K562 (cell line): Measurements from ENCODE around the gene LSS. TPM values are rescaled to one million over a fixed set of nuclear protein-coding genes. Genes with fewer than 3 reads are reported as not detected.

ENCODE experiments used
- ATAC-seq: fragments of 200-7000 bp; cut with Tn5 transposase; 3 replicates; pipeline ENCODE4 v1.9.1; 2020; ENCODE audit warnings: moderate library complexity
- BruUV-seq: library from RNA; stranded (reverse); fragments of 400-500 nt; replicated peaks from 2 replicates; lab custom pipeline; 2021; lab: Mats Ljungman, UMichigan
- CTCF ChIA-PET: fragments of 300-600 bp; formaldehyde crosslinking; extraction: SDS; loops from one replicate; lab custom pipeline; 2021; ENCODE audit warnings: low intra/inter-chr PET ratio; lab: Yijun Ruan, JAX
- POLR2A ChIA-PET: fragments of 300-600, 350-650 bp; sonication (Branson Sonifier 250); formaldehyde crosslinking; extraction: SDS; loops from one replicate; lab custom pipeline; 2021; ENCODE audit warnings: antibody characterized with exemption, inconsistent platforms; lab: Yijun Ruan, JAX
- DNase-seq, 4 experiments: peaks; one replicate each; pipeline versions ENCODE4 v3.0.0 to v3.0.0-alpha.2; 2011 to 2018; ENCODE audit warnings: low spot score in 3 of 4, mixed read lengths in 3 of 4; ENCODE audit errors: extremely low read depth in 1 of 4
- FAIRE-seq: peaks from 2 replicates; lab custom pipeline; 2011; peaks lifted over from hg19 to GRCh38; lab: Jason Lieb, UNC
- H2AFZ ChIP-seq: 2 replicates; pipeline ENCODE4 v1.6.0; 2011; ENCODE audit warnings: low read depth, low read length, control low read depth, inconsistent platforms
- H3K27ac ChIP-seq: fragments of 200-600 bp; 3 replicates; pipeline ENCODE4 v1.8.0; 2011; ENCODE audit warnings: low read depth, mild to moderate bottlenecking, control low read depth, inconsistent platforms, low read length, moderate library complexity, mixed read lengths; ENCODE audit errors: extremely low read depth
- H3K27me3 ChIP-seq, 2 experiments: fragments of 300-600 bp in 1 of 2; 2 replicates in 1 of 2; 3 replicates in 1 of 2; pipeline versions ENCODE4 v1.6.0 to v1.8.0; 2011; ENCODE audit warnings: inconsistent platforms in 2 of 2, low read length in 2 of 2, mild to moderate bottlenecking in 1 of 2, mixed read lengths in 1 of 2, moderate library complexity in 1 of 2; ENCODE audit not compliant: control insufficient read depth in 2 of 2, insufficient read depth in 2 of 2
- H3K36me3 ChIP-seq: fragments of 300-600 bp; 3 replicates; pipeline ENCODE4 v1.8.0; 2011; ENCODE audit warnings: mild to moderate bottlenecking, low read length, inconsistent platforms; ENCODE audit not compliant: control insufficient read depth, insufficient read depth
- H3K4me1 ChIP-seq, 2 experiments: fragments of 200-600 bp in 1 of 2; replicated peaks in 1 of 2; 2 replicates in 1 of 2; 3 replicates in 1 of 2; pipeline versions ENCODE4 v1.5.1 to v1.8.0; 2011; ENCODE audit warnings: inconsistent platforms in 2 of 2, low read length in 2 of 2, mild to moderate bottlenecking in 1 of 2, mixed read lengths in 1 of 2, moderate library complexity in 1 of 2; ENCODE audit not compliant: control insufficient read depth in 2 of 2, insufficient read depth in 2 of 2
- H3K4me2 ChIP-seq: 2 replicates; pipeline ENCODE4 v1.6.1; 2011; ENCODE audit warnings: low read length, control low read depth, inconsistent platforms, mixed read lengths; ENCODE audit not compliant: insufficient read depth
- H3K4me3 ChIP-seq: fragments of 200-600 bp; sonication (generic), shearing (Covaris generic); 2 replicates; pipeline ENCODE4 v1.5.1; 2016; ENCODE audit warnings: control low read depth, inconsistent platforms
- H3K79me2 ChIP-seq: fragments of 200-600 bp; 3 replicates; pipeline ENCODE4 v1.8.0; 2011; ENCODE audit warnings: low read length, inconsistent platforms; ENCODE audit not compliant: control insufficient read depth, insufficient read depth
- H3K9ac ChIP-seq, 2 experiments: 2 replicates each; pipeline versions ENCODE4 v1.6.0 to v1.6.1; 2011; ENCODE audit warnings: low read depth in 2 of 2, low read length in 2 of 2, control low read depth in 1 of 2, inconsistent platforms in 1 of 2, mild to moderate bottlenecking in 1 of 2, mixed read lengths in 1 of 2; ENCODE audit not compliant: insufficient read depth in 1 of 2
- H3K9me1 ChIP-seq: one replicate; pipeline ENCODE4 v1.6.0; 2011; ENCODE audit warnings: inconsistent platforms, mild to moderate bottlenecking, low read length, moderate library complexity; ENCODE audit not compliant: control insufficient read depth, insufficient read depth
- H3K9me3 ChIP-seq: replicated peaks from 2 replicates; pipeline ENCODE4 v1.5.1; 2011; ENCODE audit warnings: low read depth, low read length, inconsistent platforms; ENCODE audit not compliant: control insufficient read depth, insufficient read depth
- H4K20me1 ChIP-seq: replicated peaks from 2 replicates; pipeline ENCODE4 v1.6.1; 2011; ENCODE audit warnings: low read length, inconsistent platforms, mixed read lengths; ENCODE audit not compliant: control insufficient read depth, insufficient read depth
- MAX ChIP-seq: sonication (generic); formaldehyde crosslinking; IDR thresholded peaks from 2 replicates; pipeline ENCODE4 v1.9.0; 2022; ENCODE audit warnings: mild to moderate bottlenecking, missing genetic modification reagents
- SMAD4 ChIP-seq: fragments of 250-450 bp; sonication (Bioruptor Pico); conservative IDR thresholded peaks from 2 replicates; pipeline ENCODE4 v1.8.0; 2021; ENCODE audit warnings: inconsistent platforms, mild to moderate bottlenecking, moderate library complexity
- ZFX ChIP-seq: sonication (generic); formaldehyde crosslinking; IDR thresholded peaks from 2 replicates; pipeline ENCODE4 v1.8.0; 2022; ENCODE audit warnings: mild to moderate bottlenecking, missing genetic modification reagents, moderate library complexity
- ZNF511 ChIP-seq: sonication (generic); formaldehyde crosslinking; IDR thresholded peaks from 2 replicates; pipeline ENCODE4 v1.8.0; 2022; ENCODE audit warnings: mild to moderate bottlenecking, missing genetic modification reagents
- WGBS: fragments of 100-300 bp; shearing (Covaris generic); methylation state at CpG from one replicate; pipeline ENCODE4 v1.1.6; 2016; ENCODE audit warnings: low coverage, mixed read lengths; ENCODE audit not compliant: insufficient coverage; ENCODE audit errors: missing lambda C conversion rate; 5-methylcytosine and 5-hydroxymethylcytosine counted together
- in situ Hi-C: fragments of 300-500 bp; cut with MboI; formaldehyde crosslinking; loops from 4 replicates; pipeline ENCODE4 v1.15.0; 2018; ENCODE audit warnings: inconsistent platforms, mixed read lengths
- intact Hi-C: fragments of 100-400 bp; cut with micrococcal nuclease; formaldehyde crosslinking; loops from 2 replicates; pipeline ENCODE4 v1.14.2; 2022
- polyA plus RNA-seq, 8 experiments: library from polyadenylated mRNA; depleted of rRNA in 4 of 8; stranded (reverse) in 5 of 8; unstranded in 3 of 8; fragments of >200 nt; fragmentation: Nextera tagmentation in 2 of 8; fragmentation: Illumina TruSeq in 1 of 8; extraction: Ambion mirVana in 2 of 8; extraction: Trizol in 1 of 8; gene quantifications; 2 replicates each; pipeline versions ENCODE4 v1.2.1 to v1.2.3, GENCODE V29; 2011 to 2014; ENCODE audit warnings: inconsistent platforms in 1 of 8, missing spikeins in 1 of 8
- total RNA-seq, 7 experiments: library from RNA; depleted of rRNA in 6 of 7; stranded (reverse); fragments of >200 nt in 6 of 7; fragmentation: Illumina TruSeq in 2 of 7; extraction: Trizol in 2 of 7; gene quantifications; 2 replicates each; pipeline versions ENCODE4 v1.2.1 to v1.2.3, GENCODE V29; 2011 to 2021; ENCODE audit warnings: low replicate concordance in 1 of 7

The LSS gene
- total and polyA plus RNA-seq, 9 of the 15 experiments (the other 6 are each of a cell fraction or from before 2014, with no cell fraction given): 2.2 to 89.5 (median 37.4) TPM

- peak; percentile 31 for TF ChIP-seq ZFX (CRISPR knock-in tag)
- peak; percentile 23 for TF ChIP-seq MAX (CRISPR knock-in tag)
- 0 out of 2 replicates have a peak, but pooled peaks have one; percentile 16 for TF ChIP-seq ZNF511 (CRISPR knock-in tag)
- no peak for TF ChIP-seq SMAD4 (CRISPR knock-in tag)
- CTCF ChIA-PET: interaction anchor here (0.6 kb wide), 1 partner anchor 309 kb away, joined by 3 read pairs; no protein-coding TSS in a partner anchor
- no peak for FAIRE-seq
These were observed 46.5 kb downstream of the LSS start for GRCh38 chr21:46181953-46182547.

More at GRCh38 chr21:46181953-46182547, 46.5 kb downstream of the LSS start:
- no peaks in the 10 kb centered on the region for H3K27me3 ChIP-seq
- peaks cover 30% of the 10 kb centered on the region; the same call in 1 of the 3 replicates for H3K36me3 ChIP-seq
- BruUV-seq: no TSS peak
- no peaks in the 10 kb centered on the region for H4K20me1 ChIP-seq
- peaks cover 45 to 71% of the 10 kb centered on the region in 2 experiments for H3K4me1 ChIP-seq
- WGBS: 70% methylated on average over 14 of the region's 16 CpGs
- H3K9ac ChIP-seq: peak overlapping the region in 1 of 2 experiments; percentile 89; a peak in 2 of 4 replicates
- peaks cover 64% of the 10 kb centered on the region for H3K79me2 ChIP-seq
- no peak overlapping the region for H3K4me2 ChIP-seq
- peaks cover 5% of the 10 kb centered on the region for H3K9me1 ChIP-seq
- POLR2A ChIA-PET: interaction anchor here (0.6 to 1.8 kb wide), 6 partner anchors 9 to 257 kb away, joined by 3 to 5 read pairs (median 3); no protein-coding TSS in a partner anchor
- no peak for DNase-seq
- no peak overlapping the region for H2AFZ ChIP-seq
- no peak for ATAC-seq
- H3K4me3 ChIP-seq: peak overlapping the region; percentile 5; the same call in 1 of the 2 replicates
- peak overlapping the region; percentile 71; the same call in 1 of the 3 replicates for H3K27ac ChIP-seq
- no peaks in the 10 kb centered on the region for H3K9me3 ChIP-seq
- in situ Hi-C loops (no loop called here), intact Hi-C loops (no loop called here)
